NAMALWA (cell line): ENCODE measurements around the gene FOXL1.
A peak's percentile ranks its signal among the peaks of the same experiment; 100 is the strongest.

Experiments
- DNase-seq: peaks from one replicate; pipeline ENCODE4 v3.0.0-alpha.2; 2015; ENCODE audit warnings: low spot score

FOXL1 gene

GRCh38 chr16:86605950-86606349 lies 27.6 kb downstream of the FOXL1 start:
- DNase-seq, result peak; percentile 34

GRCh38 chr16:86608301-86608747 lies 30.0 kb downstream of the FOXL1 start:
- no peak for DNase-seq

- DNase-seq, result no peak
These were observed 30.8 kb downstream of the FOXL1 start for GRCh38 chr16:86609115-86609514.

GRCh38 chr16:86609661-86610060 lies 31.3 kb downstream of the FOXL1 start:
- no peak for DNase-seq

GRCh38 chr16:86610779-86611524 lies 32.6 kb downstream of the FOXL1 start:
- no peak for DNase-seq

GRCh38 chr16:86611525-86611855 lies 33.1 kb downstream of the FOXL1 start:
- DNase-seq, result no peak

GRCh38 chr16:86611941-86612340 lies 33.6 kb downstream of the FOXL1 start:
- DNase-seq, result no peak

- DNase-seq, result no peak
These were observed 36.4 kb downstream of the FOXL1 start for GRCh38 chr16:86614699-86615098.

- no peak for DNase-seq
These were observed 38.6 kb downstream of the FOXL1 start for GRCh38 chr16:86616906-86617305.

- DNase-seq, result no peak
These were observed 40.3 kb downstream of the FOXL1 start for GRCh38 chr16:86618431-86619238.

GRCh38 chr16:86619239-86619794 lies 41.0 kb downstream of the FOXL1 start:
- DNase-seq, result no peak

GRCh38 chr16:86620184-86620583 lies 41.8 kb downstream of the FOXL1 start:
- DNase-seq, result no peak

GRCh38 chr16:86621966-86622365 lies 43.6 kb downstream of the FOXL1 start:
- DNase-seq, result no peak

GRCh38 chr16:86622700-86623615 lies 44.6 kb downstream of the FOXL1 start:
- DNase-seq, result no peak

GRCh38 chr16:86625029-86625428 lies 46.7 kb downstream of the FOXL1 start:
- DNase-seq, result no peak

- no peak for DNase-seq
These were observed 47.5 kb downstream of the FOXL1 start for GRCh38 chr16:86625821-86626220.

GRCh38 chr16:86626284-86626683 lies 47.9 kb downstream of the FOXL1 start:
- DNase-seq, result no peak

GRCh38 chr16:86626966-86627365 lies 48.6 kb downstream of the FOXL1 start:
- no peak for DNase-seq

GRCh38 chr16:86628614-86629013 lies 50.3 kb downstream of the FOXL1 start:
- DNase-seq, result no peak

GRCh38 chr16:86630471-86630870 lies 52.1 kb downstream of the FOXL1 start:
- no peak for DNase-seq

- no peak for DNase-seq
These were observed 53.1 kb downstream of the FOXL1 start for GRCh38 chr16:86631444-86631843.
